WTC11 (cell line): ENCODE measurements around the gene LRRC75B.
"Not testable (repeated sequence)": the region's sequence is repeated elsewhere in the genome, so short reads cannot be mapped to it uniquely, and the experiment has no call there.

Experiments
- ESRRA ChIP-seq: sonication (generic); formaldehyde crosslinking; IDR thresholded peaks from 2 replicates; pipeline ENCODE4 v1.8.1; 2022; ENCODE audit warnings: mild to moderate bottlenecking, missing genetic modification reagents, borderline replicate concordance
- FOXJ3 ChIP-seq: sonication (generic); formaldehyde crosslinking; IDR thresholded peaks from 2 replicates; pipeline ENCODE4 v1.9.0; 2021; ENCODE audit warnings: missing genetic modification reagents, mild to moderate bottlenecking, borderline replicate concordance
- GTF2I ChIP-seq: fragments of 250-450 bp; sonication (Bioruptor Pico); conservative IDR thresholded peaks from 2 replicates; pipeline ENCODE4 v1.4.0; 2021; ENCODE audit warnings: mild to moderate bottlenecking
- NR1H2 ChIP-seq: sonication (generic); formaldehyde crosslinking; IDR thresholded peaks from 2 replicates; pipeline ENCODE4 v1.9.0; 2021; ENCODE audit warnings: mild to moderate bottlenecking, moderate library complexity, missing genetic modification reagents
- SOX15 ChIP-seq: fragments of 250-450 bp; sonication (Bioruptor Pico); IDR thresholded peaks from 2 replicates; pipeline ENCODE4 v1.9.0; 2021; ENCODE audit warnings: mild to moderate bottlenecking
- ZNF232 ChIP-seq: sonication (generic); formaldehyde crosslinking; IDR thresholded peaks from 2 replicates; pipeline ENCODE4 v1.8.0; 2022; ENCODE audit warnings: mild to moderate bottlenecking, missing genetic modification reagents
- ZNF423 ChIP-seq: fragments of 250-450 bp; sonication (Bioruptor Pico); IDR thresholded peaks from 2 replicates; pipeline ENCODE4 v2.1.2; 2022; ENCODE audit warnings: mild to moderate bottlenecking, moderate library complexity
- TF ChIP-seq, protein P1 (sequence below): sonication (generic); formaldehyde crosslinking; conservative IDR thresholded peaks from 2 replicates; pipeline ENCODE4 v1.8.1; 2022; ENCODE audit warnings: mild to moderate bottlenecking, missing genetic modification reagents
- TF ChIP-seq, protein P2 (sequence below): sonication (generic); formaldehyde crosslinking; IDR thresholded peaks from 2 replicates; pipeline ENCODE4 v1.8.1; 2022; ENCODE audit warnings: low read depth, mild to moderate bottlenecking, moderate library complexity, missing genetic modification reagents, borderline replicate concordance
- TF ChIP-seq, protein P3 (sequence below): fragments of 200-600 bp; IDR thresholded peaks from 2 replicates; pipeline ENCODE4 v1.8.0; 2022; ENCODE audit warnings: antibody characterized with exemption
- TF ChIP-seq, protein P4 (sequence below): fragments of 250-450 bp; sonication (Bioruptor Pico); IDR thresholded peaks from 2 replicates; pipeline ENCODE4 v1.9.0; 2021; ENCODE audit warnings: mild to moderate bottlenecking

DNA sequence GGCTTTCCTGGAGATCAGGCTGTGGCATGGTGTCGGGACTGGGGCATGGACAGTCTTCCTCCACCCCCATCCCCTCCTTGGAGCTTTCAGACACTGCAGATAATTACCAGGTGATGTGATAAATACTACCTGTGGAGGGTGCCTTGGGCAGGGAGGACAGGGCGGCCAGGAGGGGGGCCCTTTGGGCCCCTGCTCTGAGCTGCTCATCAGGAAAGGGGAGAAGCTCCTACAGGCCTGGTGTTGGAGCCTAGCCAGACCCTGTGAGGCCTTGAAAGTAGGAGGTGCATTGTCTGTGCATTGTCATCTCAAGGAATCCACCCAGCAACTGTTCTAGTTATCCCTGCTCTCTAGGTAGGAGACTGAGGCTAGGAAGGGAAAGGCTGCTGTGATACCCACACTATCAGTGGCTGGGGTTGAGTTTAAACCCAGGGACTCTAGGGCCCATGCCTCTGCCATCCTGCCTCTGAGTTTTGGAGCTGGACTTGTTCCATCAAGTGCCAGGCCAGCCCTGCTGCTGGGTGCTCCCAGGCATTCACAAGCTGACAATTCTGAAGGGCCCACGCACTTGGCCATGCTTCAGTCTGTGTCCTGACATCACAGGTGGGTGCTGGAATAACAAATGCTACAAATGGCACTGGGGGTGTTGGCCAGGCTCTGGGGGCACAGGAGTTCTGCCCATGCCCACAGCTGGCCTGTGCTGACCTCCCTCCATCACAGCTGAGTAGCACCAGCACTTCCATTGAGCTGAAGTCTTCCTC, 7.3 kb upstream of the LRRC75B start:
- TF ChIP-seq, protein P1, sequence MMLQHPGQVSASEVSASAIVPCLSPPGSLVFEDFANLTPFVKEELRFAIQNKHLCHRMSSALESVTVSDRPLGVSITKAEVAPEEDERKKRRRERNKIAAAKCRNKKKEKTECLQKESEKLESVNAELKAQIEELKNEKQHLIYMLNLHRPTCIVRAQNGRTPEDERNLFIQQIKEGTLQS (CRISPR knock-in tag) = not testable (repeated sequence)
- TF ChIP-seq, protein P2, sequence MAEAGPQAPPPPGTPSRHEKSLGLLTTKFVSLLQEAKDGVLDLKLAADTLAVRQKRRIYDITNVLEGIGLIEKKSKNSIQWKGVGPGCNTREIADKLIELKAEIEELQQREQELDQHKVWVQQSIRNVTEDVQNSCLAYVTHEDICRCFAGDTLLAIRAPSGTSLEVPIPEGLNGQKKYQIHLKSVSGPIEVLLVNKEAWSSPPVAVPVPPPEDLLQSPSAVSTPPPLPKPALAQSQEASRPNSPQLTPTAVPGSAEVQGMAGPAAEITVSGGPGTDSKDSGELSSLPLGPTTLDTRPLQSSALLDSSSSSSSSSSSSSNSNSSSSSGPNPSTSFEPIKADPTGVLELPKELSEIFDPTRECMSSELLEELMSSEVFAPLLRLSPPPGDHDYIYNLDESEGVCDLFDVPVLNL = not testable (repeated sequence)
- TF ChIP-seq, protein P3, sequence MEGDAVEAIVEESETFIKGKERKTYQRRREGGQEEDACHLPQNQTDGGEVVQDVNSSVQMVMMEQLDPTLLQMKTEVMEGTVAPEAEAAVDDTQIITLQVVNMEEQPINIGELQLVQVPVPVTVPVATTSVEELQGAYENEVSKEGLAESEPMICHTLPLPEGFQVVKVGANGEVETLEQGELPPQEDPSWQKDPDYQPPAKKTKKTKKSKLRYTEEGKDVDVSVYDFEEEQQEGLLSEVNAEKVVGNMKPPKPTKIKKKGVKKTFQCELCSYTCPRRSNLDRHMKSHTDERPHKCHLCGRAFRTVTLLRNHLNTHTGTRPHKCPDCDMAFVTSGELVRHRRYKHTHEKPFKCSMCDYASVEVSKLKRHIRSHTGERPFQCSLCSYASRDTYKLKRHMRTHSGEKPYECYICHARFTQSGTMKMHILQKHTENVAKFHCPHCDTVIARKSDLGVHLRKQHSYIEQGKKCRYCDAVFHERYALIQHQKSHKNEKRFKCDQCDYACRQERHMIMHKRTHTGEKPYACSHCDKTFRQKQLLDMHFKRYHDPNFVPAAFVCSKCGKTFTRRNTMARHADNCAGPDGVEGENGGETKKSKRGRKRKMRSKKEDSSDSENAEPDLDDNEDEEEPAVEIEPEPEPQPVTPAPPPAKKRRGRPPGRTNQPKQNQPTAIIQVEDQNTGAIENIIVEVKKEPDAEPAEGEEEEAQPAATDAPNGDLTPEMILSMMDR = not testable (repeated sequence)
- TF ChIP-seq GTF2I, FOXJ3, ESRRA, ZNF423, NR1H2, SOX15, ZNF232 (CRISPR knock-in tag): not testable (repeated sequence)
- TF ChIP-seq, protein P4, sequence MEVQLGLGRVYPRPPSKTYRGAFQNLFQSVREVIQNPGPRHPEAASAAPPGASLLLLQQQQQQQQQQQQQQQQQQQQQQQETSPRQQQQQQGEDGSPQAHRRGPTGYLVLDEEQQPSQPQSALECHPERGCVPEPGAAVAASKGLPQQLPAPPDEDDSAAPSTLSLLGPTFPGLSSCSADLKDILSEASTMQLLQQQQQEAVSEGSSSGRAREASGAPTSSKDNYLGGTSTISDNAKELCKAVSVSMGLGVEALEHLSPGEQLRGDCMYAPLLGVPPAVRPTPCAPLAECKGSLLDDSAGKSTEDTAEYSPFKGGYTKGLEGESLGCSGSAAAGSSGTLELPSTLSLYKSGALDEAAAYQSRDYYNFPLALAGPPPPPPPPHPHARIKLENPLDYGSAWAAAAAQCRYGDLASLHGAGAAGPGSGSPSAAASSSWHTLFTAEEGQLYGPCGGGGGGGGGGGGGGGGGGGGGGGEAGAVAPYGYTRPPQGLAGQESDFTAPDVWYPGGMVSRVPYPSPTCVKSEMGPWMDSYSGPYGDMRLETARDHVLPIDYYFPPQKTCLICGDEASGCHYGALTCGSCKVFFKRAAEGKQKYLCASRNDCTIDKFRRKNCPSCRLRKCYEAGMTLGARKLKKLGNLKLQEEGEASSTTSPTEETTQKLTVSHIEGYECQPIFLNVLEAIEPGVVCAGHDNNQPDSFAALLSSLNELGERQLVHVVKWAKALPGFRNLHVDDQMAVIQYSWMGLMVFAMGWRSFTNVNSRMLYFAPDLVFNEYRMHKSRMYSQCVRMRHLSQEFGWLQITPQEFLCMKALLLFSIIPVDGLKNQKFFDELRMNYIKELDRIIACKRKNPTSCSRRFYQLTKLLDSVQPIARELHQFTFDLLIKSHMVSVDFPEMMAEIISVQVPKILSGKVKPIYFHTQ (CRISPR knock-in tag) = not testable (repeated sequence)
